Karpas-422 (cell line): ENCODE results near the gene OPA1. TPM values are rescaled to one million over a fixed set of nuclear protein-coding genes. Genes with fewer than 3 reads are reported as not detected.
A peak's percentile ranks its signal among the peaks of the same experiment; 100 is the strongest.

Source experiments
- DNase-seq: peaks from one replicate; pipeline ENCODE4 v3.0.0-alpha.2; 2015
- H2AFZ ChIP-seq: fragments of 200-600 bp; sonication (generic); 2 replicates; pipeline ENCODE4 v1.6.1; 2014; ENCODE audit warnings: antibody characterized with exemption, low read length, mixed read lengths
- H3K27ac ChIP-seq: fragments of 200-600 bp; sonication (generic); 2 replicates; pipeline ENCODE4 v1.5.1; 2014; ENCODE audit warnings: mild to moderate bottlenecking, low read length, moderate library complexity
- H3K27me3 ChIP-seq: fragments of 200-600 bp; sonication (generic); 2 replicates; pipeline ENCODE4 v1.6.1; 2014; ENCODE audit warnings: low read length, mixed read lengths
- H3K36me3 ChIP-seq: fragments of 200-600 bp; sonication (generic); 2 replicates; pipeline ENCODE4 v1.6.1; 2014; ENCODE audit warnings: low read length, mixed read lengths; ENCODE audit not compliant: insufficient read depth
- H3K4me1 ChIP-seq: fragments of 200-600 bp; sonication (generic); 2 replicates; pipeline ENCODE4 v1.6.1; 2014; ENCODE audit warnings: mild to moderate bottlenecking, low read length, mixed read lengths
- H3K4me2 ChIP-seq: fragments of 200-600 bp; sonication (generic); 2 replicates; pipeline ENCODE4 v1.6.1; 2014; ENCODE audit warnings: low read length, low read depth, mild to moderate bottlenecking; ENCODE audit not compliant: poor library complexity, severe bottlenecking
- H3K4me3 ChIP-seq: fragments of 200-600 bp; sonication (generic); 2 replicates; pipeline ENCODE4 v1.5.1; 2014; ENCODE audit warnings: mild to moderate bottlenecking, antibody characterized with exemption, low read length, mixed read lengths
- H3K79me2 ChIP-seq: fragments of 200-600 bp; sonication (generic); 2 replicates; pipeline ENCODE4 v1.6.1; 2014; ENCODE audit warnings: mild to moderate bottlenecking, low read length, mixed read lengths
- H3K9ac ChIP-seq: fragments of 200-600 bp; sonication (generic); 2 replicates; pipeline ENCODE4 v1.6.0; 2014; ENCODE audit warnings: low read length
- H3K9me2 ChIP-seq: fragments of 200-600 bp; sonication (generic), shearing (Covaris generic); replicated peaks from 2 replicates; pipeline ENCODE4 v1.6.0; 2014; ENCODE audit warnings: mild to moderate bottlenecking, low read length, moderate library complexity; ENCODE audit not compliant: insufficient read depth
- H3K9me3 ChIP-seq: fragments of 300-700, 200-600 bp; sonication (generic); 2 replicates; pipeline ENCODE4 v1.6.1; 2014; ENCODE audit warnings: low read length, mixed read lengths
- H4K20me1 ChIP-seq: fragments of 200-600 bp; sonication (generic); 2 replicates; pipeline ENCODE4 v1.6.1; 2014; ENCODE audit warnings: mild to moderate bottlenecking, antibody characterized with exemption, low read length, low read depth; ENCODE audit not compliant: insufficient read depth
- small RNA-seq: library from RNA; depleted of rRNA; stranded (forward); fragments of <200 nt; gene quantifications from one replicate; pipeline ENCODE3, GENCODE V24; 2014
- total RNA-seq: library from RNA; depleted of rRNA; stranded (reverse); fragments of >200 nt; shearing (Covaris generic); gene quantifications from 2 replicates; pipeline ENCODE4 v1.2.3, GENCODE V29; 2014; ENCODE audit warnings: low replicate concordance; rRNA removed

The OPA1 gene
- total RNA-seq, 1 experiment from 2014 or later = 127 TPM

DNA sequence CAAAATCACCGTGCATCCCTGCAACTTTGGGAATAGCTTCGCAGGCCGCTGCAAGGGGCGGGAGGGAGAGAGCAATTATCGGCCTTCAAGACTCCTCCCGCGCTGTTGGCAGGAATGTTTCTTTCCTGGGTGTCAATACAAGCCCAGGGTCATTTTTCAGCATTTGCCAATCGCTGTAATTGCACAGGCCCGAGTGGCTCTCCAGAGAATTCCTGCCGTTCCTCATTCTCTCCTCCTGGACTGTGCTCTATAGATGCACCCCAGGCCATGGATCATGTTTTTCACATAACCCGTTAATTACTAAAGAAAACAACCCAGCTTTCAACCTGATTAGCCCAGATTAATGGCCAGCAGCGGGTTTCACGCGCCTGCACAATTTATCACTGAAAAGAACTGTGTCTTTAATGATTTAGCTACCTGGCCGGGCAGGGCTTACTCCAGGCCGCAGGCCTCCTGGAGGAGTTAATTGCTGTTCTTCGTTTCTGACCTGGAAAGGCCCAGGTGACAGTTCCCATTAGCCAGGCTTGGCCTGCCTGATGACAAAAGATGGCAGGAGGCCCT, 144.3 kb downstream of the OPA1 start:
- Histone ChIP-seq H3K36me3 (no peaks in the 10 kb centered on the region), H3K4me3 (no peak overlapping the region), H2AFZ (no peak overlapping the region), H3K9ac (no peak overlapping the region), H3K79me2 (no peaks in the 10 kb centered on the region), H3K9me2 (no peaks in the 10 kb centered on the region), H3K4me2 (no peak overlapping the region), H3K27me3 (no peaks in the 10 kb centered on the region), H3K9me3 (no peaks in the 10 kb centered on the region), H4K20me1 (no peaks in the 10 kb centered on the region), H3K4me1 (no peaks in the 10 kb centered on the region), H3K27ac (no peak overlapping the region)
- no peak for DNase-seq

DNA sequence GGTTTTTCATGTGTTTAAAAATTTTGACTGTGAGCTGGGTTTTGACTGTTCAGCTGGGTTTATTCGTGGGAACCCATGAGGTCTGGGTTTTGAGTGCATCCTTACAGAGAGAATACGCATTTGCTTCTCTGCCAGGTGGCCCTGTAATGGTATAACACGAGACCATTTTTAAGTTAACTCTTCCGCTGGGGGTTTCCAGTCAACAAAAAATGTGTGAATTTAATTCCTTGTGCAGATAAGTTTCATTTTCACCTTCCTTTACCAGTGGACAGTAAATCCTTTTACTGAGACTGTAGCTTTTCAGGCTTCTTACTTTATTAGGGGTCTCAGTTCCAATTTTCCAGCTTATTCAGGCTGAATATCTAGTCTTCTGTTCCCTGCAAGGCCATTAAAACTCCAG, 149.6 kb downstream of the OPA1 start:
- no peak overlapping the region for H3K4me3 ChIP-seq
- H3K9me2 ChIP-seq = no peaks in the 10 kb centered on the region
- H3K4me2 ChIP-seq = no peak overlapping the region
- H3K79me2 ChIP-seq = no peaks in the 10 kb centered on the region
- no peaks in the 10 kb centered on the region for H4K20me1 ChIP-seq
- peaks cover 3% of the 10 kb centered on the region; the same call in 1 of the 2 replicates for H3K4me1 ChIP-seq
- H3K9me3 ChIP-seq = no peaks in the 10 kb centered on the region
- H3K9ac ChIP-seq = no peak overlapping the region
- no peak for DNase-seq
- H2AFZ ChIP-seq = no peak overlapping the region
- H3K36me3 ChIP-seq = no peaks in the 10 kb centered on the region
- no peak overlapping the region for H3K27ac ChIP-seq
- no peaks in the 10 kb centered on the region for H3K27me3 ChIP-seq

DNA sequence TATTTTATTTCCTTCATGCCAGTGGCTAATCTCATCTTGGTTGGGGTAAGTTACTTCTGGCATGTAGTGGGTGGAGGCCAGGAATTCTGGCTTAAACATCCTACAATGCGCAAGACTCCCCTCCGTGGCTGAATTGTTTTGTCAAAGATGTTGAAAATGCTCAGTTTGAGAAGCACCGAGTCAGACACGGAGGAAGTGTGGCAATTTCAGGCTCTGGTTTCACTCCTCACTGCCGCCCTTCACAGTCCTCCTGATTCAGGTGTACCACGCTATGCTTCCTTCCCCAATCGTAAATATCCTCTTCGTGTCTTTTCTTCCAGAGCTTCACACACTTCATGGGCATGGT, 150.7 kb downstream of the OPA1 start:
- Histone ChIP-seq H3K9ac (no peak overlapping the region), H3K4me2 (peak overlapping the region; percentile 18), H4K20me1 (no peaks in the 10 kb centered on the region), H2AFZ (peak overlapping the region; percentile 34; the same call in 1 of the 2 replicates), H3K9me2 (no peaks in the 10 kb centered on the region), H3K4me1 (peaks cover 3% of the 10 kb centered on the region; the same call in 1 of the 2 replicates), H3K79me2 (no peaks in the 10 kb centered on the region), H3K27me3 (no peaks in the 10 kb centered on the region), H3K9me3 (no peaks in the 10 kb centered on the region), H3K4me3 (no peak overlapping the region), H3K27ac (no peak overlapping the region), H3K36me3 (no peaks in the 10 kb centered on the region)
- DNase-seq = peak; percentile 47

DNA sequence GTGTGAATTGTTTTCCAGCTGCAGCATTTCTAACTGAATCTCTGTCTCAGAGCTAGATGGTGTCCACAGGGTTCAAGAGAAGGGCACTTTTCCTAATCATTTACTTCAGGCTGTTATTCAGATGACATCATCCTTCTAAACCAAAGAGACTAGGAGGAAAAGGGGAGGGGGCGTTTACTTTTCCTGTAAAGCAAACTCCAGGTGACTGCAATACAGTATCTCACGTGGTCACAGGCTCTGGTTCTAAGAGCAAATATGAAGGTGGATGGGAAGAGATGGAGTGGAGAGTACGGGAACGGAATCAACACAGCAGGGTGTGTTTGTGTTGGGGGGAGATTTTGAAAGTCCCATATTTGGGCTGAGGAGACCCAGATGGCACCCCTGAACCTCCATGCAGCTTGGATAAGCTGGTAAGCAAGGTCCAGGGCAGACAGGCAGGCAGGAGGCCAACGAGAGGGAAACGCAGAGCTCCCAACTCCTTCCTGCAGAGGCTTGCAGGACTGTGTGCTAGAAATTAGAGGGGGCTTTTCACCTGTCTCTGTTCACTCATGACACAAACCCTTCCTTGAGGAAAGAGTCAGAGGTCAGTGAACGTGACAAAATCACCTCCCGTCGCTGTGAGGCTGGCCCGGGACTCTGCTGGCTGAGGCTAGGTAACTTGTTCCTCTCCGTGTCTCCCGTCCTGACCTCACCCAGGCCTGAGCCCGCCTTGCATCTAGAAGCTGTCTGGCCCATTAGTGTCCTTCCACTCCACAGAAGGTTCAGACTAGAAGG, 151.2 kb downstream of the OPA1 start:
- no peaks in the 10 kb centered on the region for H3K27me3 ChIP-seq
- H3K4me2 ChIP-seq = peak overlapping the region; percentile 18
- H3K4me1 ChIP-seq = peaks cover 3% of the 10 kb centered on the region; the same call in 1 of the 2 replicates
- H3K4me3 ChIP-seq = no peak overlapping the region
- no peaks in the 10 kb centered on the region for H3K9me3 ChIP-seq
- no peak overlapping the region for H3K9ac ChIP-seq
- no peak for DNase-seq
- peak overlapping the region; percentile 34; the same call in 1 of the 2 replicates for H2AFZ ChIP-seq
- H4K20me1 ChIP-seq = no peaks in the 10 kb centered on the region
- H3K79me2 ChIP-seq = no peaks in the 10 kb centered on the region
- H3K9me2 ChIP-seq = no peaks in the 10 kb centered on the region
- no peaks in the 10 kb centered on the region for H3K36me3 ChIP-seq
- H3K27ac ChIP-seq = no peak overlapping the region

DNA sequence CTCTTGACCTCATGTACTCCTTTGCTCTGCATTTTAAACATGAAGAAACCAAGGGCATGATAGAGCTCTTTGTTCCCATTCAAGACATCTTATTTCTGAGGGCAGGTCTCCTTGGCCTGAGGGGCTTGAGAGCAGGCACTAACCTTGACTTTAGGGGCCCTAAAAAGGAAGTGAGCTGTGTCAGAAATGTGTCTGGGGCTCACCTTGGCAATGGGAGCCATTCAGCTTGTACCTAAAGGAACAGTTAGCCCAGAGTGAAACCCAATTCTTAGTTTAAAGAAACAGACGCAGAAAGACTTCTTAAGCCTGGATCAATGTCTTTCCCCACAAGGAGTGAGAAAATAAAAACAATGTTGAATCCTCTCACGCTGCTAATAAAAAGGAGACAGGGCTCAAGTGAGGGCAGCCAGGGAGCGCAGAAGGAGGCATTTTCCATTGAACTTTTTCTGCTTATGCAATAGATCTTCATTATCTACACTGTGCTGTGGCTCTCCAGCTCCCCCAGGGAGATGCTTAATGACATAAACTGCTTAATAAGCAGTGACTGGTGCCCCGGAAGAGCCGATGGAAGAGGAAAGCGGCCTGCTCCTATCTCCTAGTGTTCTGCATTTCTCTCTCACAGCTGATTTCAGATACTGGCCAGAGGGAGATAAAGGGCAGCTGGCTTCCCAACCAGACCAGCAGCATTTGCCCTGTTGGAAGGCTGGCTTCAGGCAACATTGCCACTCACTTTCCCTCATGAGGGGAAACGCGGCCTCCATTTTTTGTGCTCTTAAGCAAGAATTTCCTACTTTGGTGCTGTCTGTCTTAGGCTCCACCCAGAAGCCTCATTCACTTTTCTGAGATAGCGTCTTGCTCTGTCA, 152.0 kb downstream of the OPA1 start:
- no peaks in the 10 kb centered on the region for H3K36me3 ChIP-seq
- no peaks in the 10 kb centered on the region for H3K79me2 ChIP-seq
- H3K27ac ChIP-seq = no peak overlapping the region
- H3K4me1 ChIP-seq = peaks cover 3% of the 10 kb centered on the region; the same call in 1 of the 2 replicates
- H3K4me2 ChIP-seq = no peak overlapping the region
- H3K27me3 ChIP-seq = no peaks in the 10 kb centered on the region
- H3K9me3 ChIP-seq = no peaks in the 10 kb centered on the region
- no peak overlapping the region for H3K9ac ChIP-seq
- H2AFZ ChIP-seq = no peak overlapping the region
- DNase-seq = no peak
- H3K4me3 ChIP-seq = no peak overlapping the region
- H4K20me1 ChIP-seq = no peaks in the 10 kb centered on the region
- no peaks in the 10 kb centered on the region for H3K9me2 ChIP-seq

DNA sequence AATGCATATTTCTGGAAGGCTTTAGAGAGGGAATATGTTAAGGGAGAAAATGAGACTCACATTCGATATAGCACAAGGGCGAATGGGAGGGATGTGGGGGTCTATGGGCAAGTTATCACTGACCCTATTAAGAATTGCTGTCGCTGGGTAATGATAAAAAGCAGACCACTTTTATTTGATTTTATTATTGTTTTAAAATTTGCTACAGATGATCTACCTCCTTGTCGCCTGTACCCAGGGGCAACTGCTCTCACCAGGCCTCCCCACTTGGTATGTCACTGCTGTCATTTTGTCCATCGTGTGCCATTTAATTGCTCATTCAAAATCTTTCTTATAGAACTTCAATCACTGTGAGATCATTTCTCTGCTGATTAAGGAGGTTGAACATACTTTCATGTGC, 153.8 kb downstream of the OPA1 start:
- Histone ChIP-seq H3K4me2 (no peak overlapping the region), H3K9me3 (no peaks in the 10 kb centered on the region), H3K4me3 (no peak overlapping the region), H3K9me2 (no peaks in the 10 kb centered on the region), H3K27me3 (no peaks in the 10 kb centered on the region), H3K36me3 (no peaks in the 10 kb centered on the region), H2AFZ (no peak overlapping the region), H3K79me2 (no peaks in the 10 kb centered on the region), H4K20me1 (no peaks in the 10 kb centered on the region), H3K9ac (no peak overlapping the region), H3K4me1 (peaks cover 3% of the 10 kb centered on the region; the same call in 1 of the 2 replicates), H3K27ac (no peak overlapping the region)
- no peak for DNase-seq

Small RNAs within 50 kb of the gene (small RNA-seq; reads per million reads assigned to genes)
- gene RF00019 (not detected), gene RN7SL447P (not detected)

Other genes with a start within 250 kb of the OPA1 start
- not detected in 2 replicates for gene ATP13A5, start 214.5 kb upstream of the OPA1 start, total RNA-seq
- 9.7 and 21.1 TPM in 2 replicates for gene ATP13A4, start 38.3 kb upstream of the OPA1 start, total RNA-seq